Neural cell (in vitro differentiated cells): ENCODE data around the gene NRG3. TPM values are rescaled to one million over a fixed set of nuclear protein-coding genes. Genes with fewer than 3 reads are reported as not detected.

Experiments used
- H2AFZ ChIP-seq: fragments of 200-600, 300-800 bp; sonication (generic), shearing (Covaris generic); 2 replicates; pipeline ENCODE4 v1.6.0; 2014; ENCODE audit warnings: low read depth, mild to moderate bottlenecking, antibody characterized with exemption, low read length, moderate library complexity
- H3F3A ChIP-seq: fragments of 200-600 bp; shearing (Covaris generic); 2 replicates; pipeline ENCODE4 v1.6.1; 2016; ENCODE audit warnings: mild to moderate bottlenecking, moderate library complexity, mixed read lengths, antibody characterized with exemption, low read length; ENCODE audit not compliant: insufficient read depth, poor library complexity, severe bottlenecking
- H3K27ac ChIP-seq: fragments of 200-600, 300-800 bp; sonication (generic), shearing (Covaris generic); 2 replicates; pipeline ENCODE4 v1.5.1; 2014; ENCODE audit warnings: mild to moderate bottlenecking, low read length, moderate library complexity
- H3K27me3 ChIP-seq: fragments of 300-800, 200-600 bp; sonication (generic), shearing (Covaris generic); 2 replicates; pipeline ENCODE4 v1.6.0; 2014; ENCODE audit warnings: mild to moderate bottlenecking, low read depth, low read length, moderate library complexity; ENCODE audit not compliant: insufficient read depth
- H3K36me3 ChIP-seq: fragments of 300-800, 200-600 bp; sonication (generic), shearing (Covaris generic); 2 replicates; pipeline ENCODE4 v1.5.1; 2014; ENCODE audit warnings: mild to moderate bottlenecking, antibody characterized with exemption, low read length, moderate library complexity; ENCODE audit not compliant: insufficient read depth
- H3K4me2 ChIP-seq: fragments of 300-800, 200-600 bp; sonication (generic), shearing (Covaris generic); 2 replicates; pipeline ENCODE4 v1.6.0; 2014; ENCODE audit warnings: mild to moderate bottlenecking, low read length
- H3K4me3 ChIP-seq: fragments of 300-800, 200-600 bp; sonication (generic), shearing (Covaris generic); 2 replicates; pipeline ENCODE4 v1.5.1; 2014; ENCODE audit warnings: mild to moderate bottlenecking, low read length, moderate library complexity
- H3K79me2 ChIP-seq: fragments of 200-600 bp; shearing (Covaris generic); replicated peaks from 2 replicates; pipeline ENCODE4 v1.6.0; 2014; ENCODE audit warnings: mild to moderate bottlenecking, low read length, moderate library complexity; ENCODE audit not compliant: insufficient read depth
- H3K9ac ChIP-seq: fragments of 300-800, 200-600 bp; sonication (generic), shearing (Covaris generic); 2 replicates; pipeline ENCODE4 v1.6.1; 2016; ENCODE audit warnings: mild to moderate bottlenecking, low read length, mixed read lengths
- H3K9me2 ChIP-seq: fragments of 200-600 bp; shearing (Covaris generic); 2 replicates; pipeline ENCODE4 v1.6.1; 2016; ENCODE audit warnings: mild to moderate bottlenecking, low read length, mixed read lengths; ENCODE audit not compliant: insufficient read depth
- H3K9me3 ChIP-seq: fragments of 200-600, 300-800 bp; sonication (generic), shearing (Covaris generic); 2 replicates; pipeline ENCODE4 v1.6.1; 2016; ENCODE audit warnings: mild to moderate bottlenecking, mixed run types, low read length, moderate library complexity, mixed read lengths
- H4K20me1 ChIP-seq: fragments of 200-600 bp; shearing (Covaris generic); 2 replicates; pipeline ENCODE4 v1.6.1; 2016; ENCODE audit warnings: mild to moderate bottlenecking, mixed run types; ENCODE audit not compliant: insufficient read depth
- EP300 ChIP-seq: fragments of 450-650 bp; conservative IDR thresholded peaks from 2 replicates; pipeline ENCODE4 v1.6.1; 2014; ENCODE audit warnings: antibody characterized with exemption, mild to moderate bottlenecking, moderate library complexity; ENCODE audit not compliant: poor library complexity, severe bottlenecking
- EZH2 ChIP-seq: fragments of 200-600, 300-800 bp; shearing (Covaris generic), sonication (generic); IDR thresholded peaks from 2 replicates; pipeline ENCODE4 v1.6.1; 2014; ENCODE audit warnings: antibody characterized with exemption, low read length, borderline replicate concordance, mild to moderate bottlenecking; ENCODE audit not compliant: insufficient read depth, poor library complexity, severe bottlenecking
- MXI1 ChIP-seq: fragments of 450-650 bp; conservative IDR thresholded peaks from 2 replicates; pipeline ENCODE4 v1.6.1; 2014; ENCODE audit warnings: antibody characterized with exemption, mild to moderate bottlenecking; ENCODE audit not compliant: poor library complexity, severe bottlenecking
- POLR2AphosphoS5 ChIP-seq: IDR thresholded peaks from 2 replicates; pipeline ENCODE4 v1.6.1; 2012
- RAD21 ChIP-seq: fragments of 450-650 bp; conservative IDR thresholded peaks from 2 replicates; pipeline ENCODE4 v1.6.1; 2014; ENCODE audit warnings: antibody characterized with exemption, mild to moderate bottlenecking, moderate library complexity
- SMC3 ChIP-seq: fragments of 450-650 bp; conservative IDR thresholded peaks from 2 replicates; pipeline ENCODE4 v1.6.1; 2014; ENCODE audit warnings: antibody characterized with exemption, mild to moderate bottlenecking, moderate library complexity; ENCODE audit not compliant: poor library complexity
- TAF1 ChIP-seq: IDR thresholded peaks from 2 replicates; pipeline ENCODE4 v1.6.1; 2012; ENCODE audit warnings: low read depth
- polyA plus RNA-seq: library from polyadenylated mRNA; depleted of rRNA; stranded (reverse); fragments of >200 nt; gene quantifications from 2 replicates; pipeline ENCODE4 v1.2.3, GENCODE V29; 2014
- TF ChIP-seq, protein P1 (sequence below): IDR thresholded peaks from 2 replicates; pipeline ENCODE4 v1.6.1; 2012; ENCODE audit warnings: borderline replicate concordance
- TF ChIP-seq, protein P2 (sequence below): fragments of 450-650 bp; IDR thresholded peaks from 2 replicates; pipeline ENCODE4 v1.5.1; 2014; ENCODE audit warnings: antibody characterized with exemption, mild to moderate bottlenecking, moderate library complexity; ENCODE audit not compliant: poor library complexity, severe bottlenecking

The NRG3 gene
- polyA plus RNA-seq, 1 donor from 2014 or later, result 14.0 TPM

DNA sequence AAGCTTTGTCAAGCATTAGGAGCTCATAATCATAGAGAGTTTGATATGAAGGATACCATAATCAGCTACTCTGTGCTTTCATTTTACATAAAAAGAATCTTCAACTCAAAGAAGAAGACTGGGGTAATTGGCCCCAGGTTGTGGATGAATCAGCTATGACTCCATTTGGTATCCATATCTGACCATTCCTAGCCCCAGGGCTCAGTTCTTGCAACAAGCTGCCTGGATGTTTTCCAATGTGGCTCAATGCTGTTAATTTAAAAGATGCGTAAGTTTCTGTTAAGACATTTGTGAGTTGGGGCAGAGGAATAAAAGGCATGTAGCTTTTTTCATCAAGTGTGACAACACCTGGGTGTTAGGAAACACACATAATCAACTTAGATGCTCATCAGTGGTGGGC, 951.1 kb downstream of the NRG3 start:
- H3F3A ChIP-seq, result no peaks in the 10 kb centered on the region
- H3K9me3 ChIP-seq, result no peaks in the 10 kb centered on the region
- no peak overlapping the region for H3K4me3 ChIP-seq
- H3K79me2 ChIP-seq, result no peaks in the 10 kb centered on the region
- no peaks in the 10 kb centered on the region for H3K27me3 ChIP-seq
- H3K9me2 ChIP-seq, result no peaks in the 10 kb centered on the region
- H3K36me3 ChIP-seq, result no peaks in the 10 kb centered on the region
- no peaks in the 10 kb centered on the region for H4K20me1 ChIP-seq
- H3K9ac ChIP-seq, result no peak overlapping the region
- H3K27ac ChIP-seq, result no peak overlapping the region
- H2AFZ ChIP-seq, result no peak overlapping the region
- TF ChIP-seq, protein P1, sequence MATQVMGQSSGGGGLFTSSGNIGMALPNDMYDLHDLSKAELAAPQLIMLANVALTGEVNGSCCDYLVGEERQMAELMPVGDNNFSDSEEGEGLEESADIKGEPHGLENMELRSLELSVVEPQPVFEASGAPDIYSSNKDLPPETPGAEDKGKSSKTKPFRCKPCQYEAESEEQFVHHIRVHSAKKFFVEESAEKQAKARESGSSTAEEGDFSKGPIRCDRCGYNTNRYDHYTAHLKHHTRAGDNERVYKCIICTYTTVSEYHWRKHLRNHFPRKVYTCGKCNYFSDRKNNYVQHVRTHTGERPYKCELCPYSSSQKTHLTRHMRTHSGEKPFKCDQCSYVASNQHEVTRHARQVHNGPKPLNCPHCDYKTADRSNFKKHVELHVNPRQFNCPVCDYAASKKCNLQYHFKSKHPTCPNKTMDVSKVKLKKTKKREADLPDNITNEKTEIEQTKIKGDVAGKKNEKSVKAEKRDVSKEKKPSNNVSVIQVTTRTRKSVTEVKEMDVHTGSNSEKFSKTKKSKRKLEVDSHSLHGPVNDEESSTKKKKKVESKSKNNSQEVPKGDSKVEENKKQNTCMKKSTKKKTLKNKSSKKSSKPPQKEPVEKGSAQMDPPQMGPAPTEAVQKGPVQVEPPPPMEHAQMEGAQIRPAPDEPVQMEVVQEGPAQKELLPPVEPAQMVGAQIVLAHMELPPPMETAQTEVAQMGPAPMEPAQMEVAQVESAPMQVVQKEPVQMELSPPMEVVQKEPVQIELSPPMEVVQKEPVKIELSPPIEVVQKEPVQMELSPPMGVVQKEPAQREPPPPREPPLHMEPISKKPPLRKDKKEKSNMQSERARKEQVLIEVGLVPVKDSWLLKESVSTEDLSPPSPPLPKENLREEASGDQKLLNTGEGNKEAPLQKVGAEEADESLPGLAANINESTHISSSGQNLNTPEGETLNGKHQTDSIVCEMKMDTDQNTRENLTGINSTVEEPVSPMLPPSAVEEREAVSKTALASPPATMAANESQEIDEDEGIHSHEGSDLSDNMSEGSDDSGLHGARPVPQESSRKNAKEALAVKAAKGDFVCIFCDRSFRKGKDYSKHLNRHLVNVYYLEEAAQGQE, result no peak
- no peak for TF ChIP-seq EZH2
- no peak for TF ChIP-seq RAD21
- no peak for TF ChIP-seq TAF1
- no peak for TF ChIP-seq MXI1
- no peak for TF ChIP-seq POLR2AphosphoS5
- TF ChIP-seq SMC3, result no peak
- TF ChIP-seq, protein P2, sequence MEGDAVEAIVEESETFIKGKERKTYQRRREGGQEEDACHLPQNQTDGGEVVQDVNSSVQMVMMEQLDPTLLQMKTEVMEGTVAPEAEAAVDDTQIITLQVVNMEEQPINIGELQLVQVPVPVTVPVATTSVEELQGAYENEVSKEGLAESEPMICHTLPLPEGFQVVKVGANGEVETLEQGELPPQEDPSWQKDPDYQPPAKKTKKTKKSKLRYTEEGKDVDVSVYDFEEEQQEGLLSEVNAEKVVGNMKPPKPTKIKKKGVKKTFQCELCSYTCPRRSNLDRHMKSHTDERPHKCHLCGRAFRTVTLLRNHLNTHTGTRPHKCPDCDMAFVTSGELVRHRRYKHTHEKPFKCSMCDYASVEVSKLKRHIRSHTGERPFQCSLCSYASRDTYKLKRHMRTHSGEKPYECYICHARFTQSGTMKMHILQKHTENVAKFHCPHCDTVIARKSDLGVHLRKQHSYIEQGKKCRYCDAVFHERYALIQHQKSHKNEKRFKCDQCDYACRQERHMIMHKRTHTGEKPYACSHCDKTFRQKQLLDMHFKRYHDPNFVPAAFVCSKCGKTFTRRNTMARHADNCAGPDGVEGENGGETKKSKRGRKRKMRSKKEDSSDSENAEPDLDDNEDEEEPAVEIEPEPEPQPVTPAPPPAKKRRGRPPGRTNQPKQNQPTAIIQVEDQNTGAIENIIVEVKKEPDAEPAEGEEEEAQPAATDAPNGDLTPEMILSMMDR, result no peak
- TF ChIP-seq EP300, result no peak
- H3K4me2 ChIP-seq, result no peak overlapping the region

DNA sequence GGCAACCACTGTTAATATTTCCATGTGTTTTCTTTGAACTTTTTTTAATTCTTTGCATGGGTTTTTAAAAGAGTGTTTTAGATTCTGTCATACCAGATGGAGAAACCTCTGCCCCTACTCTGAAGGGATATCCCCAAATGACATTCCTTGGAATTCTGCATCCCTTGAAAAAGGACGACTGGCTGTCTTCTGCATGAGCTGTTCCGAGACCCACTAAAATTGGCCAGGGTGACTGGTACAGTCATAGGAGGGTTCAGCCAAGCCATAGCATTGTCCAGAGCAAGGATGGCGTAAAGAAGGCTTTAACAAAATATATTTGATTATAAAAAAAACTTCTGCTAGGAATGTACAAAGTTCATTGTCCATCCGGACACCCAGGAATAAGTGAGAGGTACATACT, 952.9 kb downstream of the NRG3 start:
- H3K4me3 ChIP-seq, result no peak overlapping the region
- H3K9me2 ChIP-seq, result no peaks in the 10 kb centered on the region
- TF ChIP-seq POLR2AphosphoS5, result no peak
- no peak for TF ChIP-seq MXI1
- TF ChIP-seq TAF1, result no peak
- TF ChIP-seq, protein P1, result no peak
- no peak for TF ChIP-seq EZH2
- no peak for TF ChIP-seq SMC3
- TF ChIP-seq RAD21, result no peak
- TF ChIP-seq, protein P2, result no peak
- TF ChIP-seq EP300, result no peak
- no peak overlapping the region for H3K27ac ChIP-seq
- no peak overlapping the region for H3K4me2 ChIP-seq
- H3K36me3 ChIP-seq, result no peaks in the 10 kb centered on the region
- H3K79me2 ChIP-seq, result no peaks in the 10 kb centered on the region
- no peaks in the 10 kb centered on the region for H3K27me3 ChIP-seq
- no peak overlapping the region for H2AFZ ChIP-seq
- no peaks in the 10 kb centered on the region for H3K9me3 ChIP-seq
- H4K20me1 ChIP-seq, result no peaks in the 10 kb centered on the region
- H3F3A ChIP-seq, result no peaks in the 10 kb centered on the region
- H3K9ac ChIP-seq, result no peak overlapping the region
